HepG2 (cell line): Measurements from ENCODE around the gene ZFPM1. TPM values are rescaled to one million over a fixed set of nuclear protein-coding genes. Genes with fewer than 3 reads are reported as not detected.

Experiments used
- FOXP1 ChIP-seq, 2 experiments: fragments of 450-650 bp in 1 of 2; IDR thresholded peaks; 2 replicates each; pipeline ENCODE4 v1.6.1; 2017 to 2018; ENCODE audit warnings: antibody characterized with exemption in 1 of 2
- GFI1 ChIP-seq: sonication (generic); formaldehyde crosslinking; IDR thresholded peaks from 2 replicates; pipeline ENCODE4 v1.5.0; 2020; ENCODE audit warnings: missing genetic modification reagents, mild to moderate bottlenecking, borderline replicate concordance
- HMG20B ChIP-seq: conservative IDR thresholded peaks from 2 replicates; pipeline ENCODE4 v1.6.1; 2016; ENCODE audit warnings: missing genetic modification reagents, missing compliant biosample characterization
- MIER3 ChIP-seq: IDR thresholded peaks from 2 replicates; pipeline ENCODE4 v1.6.1; 2016; ENCODE audit warnings: missing compliant biosample characterization, borderline replicate concordance
- PCBP1 ChIP-seq: fragments of 200-400 bp; formaldehyde crosslinking; IDR thresholded peaks from 2 replicates; pipeline ENCODE4 v1.6.1; 2017; ENCODE audit warnings: mild to moderate bottlenecking, low read depth, low read length, borderline replicate concordance
- PHF5A ChIP-seq: IDR thresholded peaks from one replicate; pipeline ENCODE4 v1.6.1; 2018; ENCODE audit warnings: low read depth, missing genetic modification reagents; ENCODE audit not compliant: unreplicated experiment
- RELA ChIP-seq: sonication (generic); formaldehyde crosslinking; IDR thresholded peaks from 2 replicates; pipeline ENCODE4 v1.4.0; 2020; ENCODE audit warnings: missing genetic modification reagents
- SP2 ChIP-seq: sonication (generic); formaldehyde crosslinking; IDR thresholded peaks from 2 replicates; pipeline ENCODE4 v1.5.1; 2020; ENCODE audit warnings: mild to moderate bottlenecking, missing genetic modification reagents
- ZBTB21 ChIP-seq: sonication (generic); formaldehyde crosslinking; IDR thresholded peaks from 2 replicates; pipeline ENCODE4 v1.4.0; 2020; ENCODE audit warnings: missing genetic modification reagents
- ZNF709 ChIP-seq: sonication (generic); formaldehyde crosslinking; IDR thresholded peaks from 2 replicates; pipeline ENCODE4 v1.5.0; 2020; ENCODE audit warnings: mild to moderate bottlenecking, missing genetic modification reagents
- ZNF766 ChIP-seq: sonication (generic); formaldehyde crosslinking; IDR thresholded peaks from 2 replicates; pipeline ENCODE4 v1.5.0; 2020; ENCODE audit warnings: missing genetic modification reagents, borderline replicate concordance
- ZSCAN25 ChIP-seq: sonication (generic); formaldehyde crosslinking; IDR thresholded peaks from 2 replicates; pipeline ENCODE4 v1.8.0; 2022; ENCODE audit warnings: mild to moderate bottlenecking, missing genetic modification reagents
- ZSCAN9 ChIP-seq: IDR thresholded peaks from 2 replicates; pipeline ENCODE4 v1.6.1; 2016; ENCODE audit warnings: borderline replicate concordance
- polyA plus RNA-seq, 8 experiments: library from polyadenylated mRNA; depleted of rRNA in 3 of 8; stranded (reverse) in 7 of 8; unstranded in 1 of 8; fragments of >200 nt; fragmentation: Illumina TruSeq in 4 of 8; extraction: Trizol in 4 of 8; gene quantifications; 2 replicates each; pipeline versions ENCODE4 v1.2.1 to v1.2.3, GENCODE V29; 2011 to 2016; ENCODE audit warnings: low read depth in 4 of 8, missing spikeins in 1 of 8, mixed read lengths in 1 of 8; ENCODE audit not compliant: insufficient read depth in 1 of 8
- total RNA-seq, 5 experiments: library from RNA; depleted of rRNA; stranded (reverse); fragments of >200 nt; fragmentation: Illumina TruSeq; extraction: Trizol; gene quantifications; 2 replicates each; pipeline ENCODE4 v1.2.3, GENCODE V29; 2016; ENCODE audit warnings: low read depth in 1 of 5
- TF ChIP-seq, protein P1 (sequence below): sonication (generic); formaldehyde crosslinking; IDR thresholded peaks from 2 replicates; pipeline ENCODE4 v1.4.0; 2020; ENCODE audit warnings: mild to moderate bottlenecking, missing genetic modification reagents
- TF ChIP-seq, protein P2 (sequence below): sonication (generic); formaldehyde crosslinking; IDR thresholded peaks from 2 replicates; pipeline ENCODE4 v1.4.0; 2020; ENCODE audit warnings: low read depth, mild to moderate bottlenecking, missing genetic modification reagents
- TF ChIP-seq, protein P3 (sequence below): sonication (generic); formaldehyde crosslinking; IDR thresholded peaks from 2 replicates; pipeline ENCODE4 v1.8.1; 2023; ENCODE audit warnings: mild to moderate bottlenecking, moderate library complexity, missing genetic modification reagents
- TF ChIP-seq, protein P4 (sequence below): sonication (generic); formaldehyde crosslinking; IDR thresholded peaks from 2 replicates; pipeline ENCODE4 v1.4.0; 2020; ENCODE audit warnings: mild to moderate bottlenecking, missing genetic modification reagents

ZFPM1 gene
- total and polyA plus RNA-seq, 2 of the 13 experiments (the other 11 are each of a cell fraction or from before 2014, with no cell fraction given): 1.3 to 3.8 TPM

DNA sequence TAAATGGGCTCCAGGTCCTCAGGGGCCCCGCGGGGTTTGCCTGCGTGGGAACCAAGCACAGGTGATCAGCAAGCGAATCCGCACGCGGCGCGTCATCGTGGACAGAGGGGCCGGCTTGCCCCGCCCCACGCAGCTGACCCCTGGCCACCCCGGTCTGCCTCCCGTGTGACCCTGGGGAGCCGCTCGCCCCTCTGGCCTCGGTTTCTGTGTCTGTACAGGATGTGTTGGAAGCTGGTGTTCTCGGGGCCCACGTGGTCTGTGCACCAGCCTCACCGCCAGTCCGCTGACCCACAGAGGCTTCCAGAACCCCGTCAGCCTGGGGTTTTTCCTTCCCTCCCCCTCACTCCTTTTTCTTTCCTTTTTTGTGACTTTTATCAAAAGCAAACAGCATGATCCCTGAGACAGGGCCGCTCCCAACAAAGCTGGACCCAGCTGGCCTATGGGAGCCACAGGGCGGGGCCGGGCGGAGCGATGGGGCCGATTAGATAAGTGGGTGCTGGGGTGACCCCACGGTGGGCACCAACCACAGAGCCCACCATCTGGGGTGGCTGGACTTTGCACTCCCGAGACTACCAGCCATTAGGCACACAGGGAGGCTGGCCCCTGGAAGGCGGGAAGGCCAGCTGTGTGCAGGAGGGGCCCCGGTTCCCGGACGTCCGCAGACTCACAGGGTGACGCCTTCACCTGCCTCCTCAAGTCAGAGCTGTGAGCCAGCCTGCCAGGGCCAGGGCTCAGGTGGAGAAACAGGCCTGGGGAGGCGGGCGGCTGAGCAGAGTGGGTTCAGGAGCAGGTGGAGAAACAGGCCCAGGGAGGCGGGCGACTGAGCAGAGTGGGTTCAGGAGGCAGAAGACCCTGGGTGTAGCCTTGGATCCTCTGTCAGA is 56.0 kb downstream of the ZFPM1 start (continued):
- TF ChIP-seq, protein P1, sequence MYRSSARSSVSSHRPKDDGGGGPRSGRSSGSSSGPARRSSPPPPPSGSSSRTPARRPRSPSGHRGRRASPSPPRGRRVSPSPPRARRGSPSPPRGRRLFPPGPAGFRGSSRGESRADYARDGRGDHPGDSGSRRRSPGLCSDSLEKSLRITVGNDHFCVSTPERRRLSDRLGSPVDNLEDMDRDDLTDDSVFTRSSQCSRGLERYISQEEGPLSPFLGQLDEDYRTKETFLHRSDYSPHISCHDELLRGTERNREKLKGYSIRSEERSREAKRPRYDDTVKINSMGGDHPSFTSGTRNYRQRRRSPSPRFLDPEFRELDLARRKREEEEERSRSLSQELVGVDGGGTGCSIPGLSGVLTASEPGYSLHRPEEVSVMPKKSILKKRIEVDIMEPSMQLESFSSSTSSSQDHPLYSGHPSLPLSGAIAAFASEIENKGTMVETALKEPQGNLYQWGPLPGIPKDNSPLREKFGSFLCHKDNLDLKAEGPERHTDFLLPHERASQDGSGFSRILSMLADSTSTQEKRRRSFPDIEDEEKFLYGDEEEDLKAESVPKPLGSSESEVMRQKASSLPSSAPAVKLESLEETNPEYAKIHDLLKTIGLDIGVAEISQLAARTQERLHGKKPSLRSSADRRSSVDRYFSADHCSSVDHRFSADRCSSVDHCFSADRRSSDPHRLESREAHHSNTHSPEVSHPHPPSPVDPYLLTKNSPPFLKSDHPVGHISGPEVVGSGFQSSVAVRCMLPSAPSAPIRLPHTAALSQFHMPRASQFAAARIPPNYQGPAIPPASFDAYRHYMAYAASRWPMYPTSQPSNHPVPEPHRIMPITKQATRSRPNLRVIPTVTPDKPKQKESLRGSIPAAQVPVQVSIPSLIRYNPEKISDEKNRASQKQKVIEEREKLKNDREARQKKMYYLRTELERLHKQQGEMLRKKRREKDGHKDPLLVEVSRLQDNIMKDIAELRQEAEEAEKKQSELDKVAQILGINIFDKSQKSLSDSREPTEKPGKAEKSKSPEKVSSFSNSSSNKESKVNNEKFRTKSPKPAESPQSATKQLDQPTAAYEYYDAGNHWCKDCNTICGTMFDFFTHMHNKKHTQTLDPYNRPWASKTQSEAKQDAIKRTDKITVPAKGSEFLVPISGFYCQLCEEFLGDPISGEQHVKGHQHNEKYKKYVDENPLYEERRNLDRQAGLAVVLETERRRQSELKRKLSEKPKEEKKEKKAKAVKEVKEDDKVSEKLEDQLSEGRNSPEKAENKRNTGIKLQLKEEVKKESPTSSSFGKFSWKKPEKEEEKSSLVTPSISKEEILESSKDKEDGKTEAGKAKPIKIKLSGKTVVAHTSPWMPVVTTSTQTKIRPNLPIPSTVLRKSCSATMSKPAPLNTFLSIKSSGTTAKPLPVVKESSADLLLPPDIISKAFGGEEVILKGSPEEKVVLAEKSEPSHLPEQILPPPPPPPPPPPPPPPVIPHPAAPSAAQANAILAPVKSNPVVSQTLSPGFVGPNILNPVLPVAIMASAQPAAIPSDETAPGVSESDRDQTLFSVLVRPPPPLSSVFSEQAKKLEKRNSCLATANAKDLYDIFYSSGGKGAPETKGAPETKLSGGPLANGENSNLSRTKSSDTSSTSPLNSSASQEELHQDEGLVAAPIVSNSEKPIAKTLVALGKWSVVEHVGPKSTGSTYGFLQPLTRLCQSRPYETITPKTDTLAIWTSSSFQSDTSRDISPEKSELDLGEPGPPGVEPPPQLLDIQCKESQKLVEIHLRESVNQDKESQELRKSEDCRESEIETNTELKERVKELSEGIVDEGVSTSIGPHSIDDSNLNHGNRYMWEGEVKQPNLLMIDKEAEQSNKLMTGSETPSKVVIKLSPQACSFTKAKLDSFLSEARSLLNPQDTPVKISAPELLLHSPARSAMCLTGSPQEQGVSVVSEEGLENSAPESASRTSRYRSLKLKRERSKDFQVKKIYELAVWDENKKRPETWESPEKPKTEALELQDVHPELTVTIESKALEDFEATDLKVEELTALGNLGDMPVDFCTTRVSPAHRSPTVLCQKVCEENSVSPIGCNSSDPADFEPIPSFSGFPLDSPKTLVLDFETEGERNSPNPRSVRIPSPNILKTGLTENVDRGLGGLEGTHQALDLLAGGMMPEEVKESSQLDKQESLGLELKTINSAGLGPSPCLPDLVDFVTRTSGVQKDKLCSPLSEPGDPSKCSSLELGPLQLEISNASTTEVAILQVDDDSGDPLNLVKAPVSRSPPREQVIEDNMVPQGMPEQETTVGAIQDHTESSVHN (CRISPR knock-in tag): peak; percentile 69
- TF ChIP-seq ZSCAN9 (CRISPR knock-in tag) (peak; percentile 68; the same call in 1 of the 2 replicates), FOXP1 (IDR thresholded peaks at IDR 0.05) (no peak), FOXP1 (CRISPR knock-in tag; IDR thresholded peaks at IDR 0.05) (peak; percentile 14; the same call in 1 of the 2 replicates), PHF5A (CRISPR knock-in tag) (no peak), ZBTB21 (CRISPR knock-in tag) (no peak; the same call in 1 of the 2 replicates), ZNF766 (0 out of 2 replicates have a peak, but pooled peaks have one; percentile 52), MIER3 (no peak), RELA (CRISPR knock-in tag) (0 out of 2 replicates have a peak, but pooled peaks have one; percentile 15), ZNF709 (CRISPR knock-in tag) (no peak), PCBP1 (no peak; the same call in 1 of the 2 replicates), ZSCAN25 (CRISPR knock-in tag) (0 out of 2 replicates have a peak, but pooled peaks have one; percentile 31), GFI1 (no peak), HMG20B (CRISPR knock-in tag) (0 out of 2 replicates have a peak, but pooled peaks have one; percentile 39), SP2 (no peak; the same call in 1 of the 2 replicates)
- TF ChIP-seq, protein P2, sequence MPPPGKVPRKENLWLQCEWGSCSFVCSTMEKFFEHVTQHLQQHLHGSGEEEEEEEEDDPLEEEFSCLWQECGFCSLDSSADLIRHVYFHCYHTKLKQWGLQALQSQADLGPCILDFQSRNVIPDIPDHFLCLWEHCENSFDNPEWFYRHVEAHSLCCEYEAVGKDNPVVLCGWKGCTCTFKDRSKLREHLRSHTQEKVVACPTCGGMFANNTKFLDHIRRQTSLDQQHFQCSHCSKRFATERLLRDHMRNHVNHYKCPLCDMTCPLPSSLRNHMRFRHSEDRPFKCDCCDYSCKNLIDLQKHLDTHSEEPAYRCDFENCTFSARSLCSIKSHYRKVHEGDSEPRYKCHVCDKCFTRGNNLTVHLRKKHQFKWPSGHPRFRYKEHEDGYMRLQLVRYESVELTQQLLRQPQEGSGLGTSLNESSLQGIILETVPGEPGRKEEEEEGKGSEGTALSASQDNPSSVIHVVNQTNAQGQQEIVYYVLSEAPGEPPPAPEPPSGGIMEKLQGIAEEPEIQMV (CRISPR knock-in tag): peak; percentile 91
- TF ChIP-seq, protein P3, sequence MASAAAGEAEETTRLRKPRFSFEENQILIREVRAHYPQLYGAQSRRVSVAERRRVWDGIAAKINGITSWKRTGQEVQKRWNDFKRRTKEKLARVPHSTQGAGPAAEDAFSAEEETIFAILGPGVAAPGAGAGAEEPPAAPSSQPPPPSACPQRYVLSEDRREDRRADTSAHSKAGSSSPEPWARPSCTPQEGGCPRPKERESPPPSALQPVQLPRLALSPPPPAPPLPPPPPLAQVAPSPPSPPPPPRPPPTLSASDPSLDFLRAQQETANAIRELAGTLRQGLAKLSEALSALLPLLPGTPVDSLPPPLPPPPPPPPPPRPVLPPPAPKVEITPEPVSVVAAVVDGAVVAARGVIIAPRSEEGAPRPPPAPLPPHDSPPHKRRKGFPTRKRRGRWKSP (CRISPR knock-in tag): peak; percentile 93
- TF ChIP-seq, protein P4, sequence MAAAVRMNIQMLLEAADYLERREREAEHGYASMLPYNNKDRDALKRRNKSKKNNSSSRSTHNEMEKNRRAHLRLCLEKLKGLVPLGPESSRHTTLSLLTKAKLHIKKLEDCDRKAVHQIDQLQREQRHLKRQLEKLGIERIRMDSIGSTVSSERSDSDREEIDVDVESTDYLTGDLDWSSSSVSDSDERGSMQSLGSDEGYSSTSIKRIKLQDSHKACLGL (CRISPR knock-in tag): peak; percentile 85
